ENCODE measurements around the gene SMARCD3. TPM values are rescaled to one million over a fixed set of nuclear protein-coding genes. Genes with fewer than 3 reads are reported as not detected.

Gene SMARCD3
- polyA plus RNA-seq, 4 donors: 64.8 to 92.8 (median 84.6) TPM

GRCh38 chr7:151273651-151274390 lies 25.3 kb upstream of the SMARCD3 start:
- no peak for DNase-seq (ENCODE audit: low read depth in 4 of 4, low spot score in 3 of 4)

GRCh38 chr7:151272877-151273276 lies 24.4 kb upstream of the SMARCD3 start:
- no peak for DNase-seq (ENCODE audit: low read depth in 4 of 4, low spot score in 3 of 4)

- no peak for DNase-seq (ENCODE audit: low read depth in 4 of 4, low spot score in 3 of 4)
Observed at GRCh38 chr7:151272405-151272804, 23.9 kb upstream of the SMARCD3 start.

- DNase-seq (ENCODE audit: low read depth in 4 of 4, low spot score in 3 of 4): no peak
Observed at GRCh38 chr7:151271699-151272355, 23.3 kb upstream of the SMARCD3 start.

- DNase-seq (ENCODE audit: low read depth in 4 of 4, low spot score in 3 of 4): no peak
Observed at GRCh38 chr7:151269511-151269910, 21.0 kb upstream of the SMARCD3 start.

GRCh38 chr7:151265351-151265931 lies 16.9 kb upstream of the SMARCD3 start:
- no peak for DNase-seq (ENCODE audit: low read depth in 4 of 4, low spot score in 3 of 4)

GRCh38 chr7:151264615-151265014 lies 16.1 kb upstream of the SMARCD3 start:
- no peak for DNase-seq (ENCODE audit: low read depth in 4 of 4, low spot score in 3 of 4)

GRCh38 chr7:151261529-151261928 lies 13.0 kb upstream of the SMARCD3 start:
- DNase-seq (ENCODE audit: low read depth in 4 of 4, low spot score in 3 of 4): no peak

GRCh38 chr7:151260883-151261282 lies 12.4 kb upstream of the SMARCD3 start:
- no peak for DNase-seq (ENCODE audit: low read depth in 4 of 4, low spot score in 3 of 4)

GRCh38 chr7:151260471-151260870 lies 12.0 kb upstream of the SMARCD3 start:
- no peak for DNase-seq (ENCODE audit: low read depth in 4 of 4, low spot score in 3 of 4)

GRCh38 chr7:151257990-151258389 lies 9.5 kb upstream of the SMARCD3 start:
- DNase-seq (ENCODE audit: low read depth in 4 of 4, low spot score in 3 of 4): no peak

GRCh38 chr7:151256410-151257045 lies 8.0 kb upstream of the SMARCD3 start:
- DNase-seq (ENCODE audit: low read depth in 4 of 4, low spot score in 3 of 4): no peak

- DNase-seq (ENCODE audit: low read depth in 4 of 4, low spot score in 3 of 4): no peak
Observed at GRCh38 chr7:151255390-151255789, 6.9 kb upstream of the SMARCD3 start.

GRCh38 chr7:151254851-151255250 lies 6.4 kb upstream of the SMARCD3 start:
- DNase-seq (ENCODE audit: low read depth in 4 of 4, low spot score in 3 of 4): no peak

- DNase-seq (ENCODE audit: low read depth in 4 of 4, low spot score in 3 of 4): no peak
Observed at GRCh38 chr7:151254316-151254715, 5.8 kb upstream of the SMARCD3 start.

GRCh38 chr7:151252961-151253711 lies 4.6 kb upstream of the SMARCD3 start:
- no peak for DNase-seq (ENCODE audit: low read depth in 4 of 4, low spot score in 3 of 4)

- DNase-seq (ENCODE audit: low read depth in 4 of 4, low spot score in 3 of 4): no peak
Observed at GRCh38 chr7:151252561-151252835, 4.0 kb upstream of the SMARCD3 start.

- DNase-seq (ENCODE audit: low read depth in 4 of 4, low spot score in 3 of 4): no peak
Observed at GRCh38 chr7:151251689-151252560, 3.4 kb upstream of the SMARCD3 start.

GRCh38 chr7:151251328-151251688 lies 2.8 kb upstream of the SMARCD3 start:
- DNase-seq (ENCODE audit: low read depth in 4 of 4, low spot score in 3 of 4): no peak

Data from left renal pelvis (tissue), 4 donors.